Neuronal stem cell (in vitro differentiated cells): ENCODE results near the gene GLT1D1.

Source experiments
- DNase-seq: peaks from one replicate; pipeline ENCODE4 v3.0.0-alpha.2; 2013; ENCODE audit warnings: low spot score
- H2AFZ ChIP-seq: one replicate; pipeline ENCODE4 v1.6.1; 2013; ENCODE audit warnings: mild to moderate bottlenecking, low read length, inconsistent platforms
- H2AK5ac ChIP-seq: 2 replicates; pipeline ENCODE4 v1.6.1; 2013; ENCODE audit warnings: low read depth, mild to moderate bottlenecking, inconsistent platforms, low read length, moderate library complexity, mixed read lengths
- H2BK120ac ChIP-seq: 2 replicates; pipeline ENCODE4 v1.6.1; 2013; ENCODE audit warnings: low read depth, mild to moderate bottlenecking, inconsistent platforms, low read length, moderate library complexity, mixed read lengths
- H2BK12ac ChIP-seq: one replicate; pipeline ENCODE4 v1.6.1; 2013; ENCODE audit warnings: low read length, inconsistent platforms
- H2BK15ac ChIP-seq: 2 replicates; pipeline ENCODE4 v1.6.1; 2013; ENCODE audit warnings: mild to moderate bottlenecking, low read length, inconsistent platforms, mixed read lengths
- H2BK5ac ChIP-seq: one replicate; pipeline ENCODE4 v1.6.1; 2013; ENCODE audit warnings: inconsistent platforms, mild to moderate bottlenecking, low read length, moderate library complexity
- H3K14ac ChIP-seq: one replicate; pipeline ENCODE4 v1.6.1; 2013; ENCODE audit warnings: low read length, inconsistent platforms
- H3K18ac ChIP-seq: 2 replicates; pipeline ENCODE4 v1.6.1; 2013; ENCODE audit warnings: low read length, inconsistent platforms
- H3K23ac ChIP-seq: 2 replicates; pipeline ENCODE4 v1.6.1; 2013; ENCODE audit warnings: low read depth, mild to moderate bottlenecking, mixed read lengths, low read length, inconsistent platforms; ENCODE audit not compliant: poor library complexity
- H3K27ac ChIP-seq: replicated peaks from 3 replicates; pipeline ENCODE4 v1.5.1; 2013; ENCODE audit warnings: low read length, inconsistent platforms
- H3K27me3 ChIP-seq, 3 experiments: 2 replicates each; pipeline ENCODE4 v1.6.1; 2013; ENCODE audit warnings: low read length in 3 of 3, mild to moderate bottlenecking in 2 of 3, inconsistent platforms in 1 of 3, low read depth in 1 of 3, mixed read lengths in 1 of 3, moderate library complexity in 1 of 3; ENCODE audit not compliant: control insufficient read depth in 3 of 3, insufficient read depth in 3 of 3
- H3K36me3 ChIP-seq, 2 donors: replicated peaks in 1 of 2; 2 replicates each; pipeline ENCODE4 v1.6.1; 2013; ENCODE audit warnings: low read length in 2 of 2; ENCODE audit not compliant: control insufficient read depth in 2 of 2, insufficient read depth in 2 of 2
- H3K4ac ChIP-seq: 2 replicates; pipeline ENCODE4 v1.6.1; 2013; ENCODE audit warnings: inconsistent platforms, mild to moderate bottlenecking, low read length, moderate library complexity
- H3K4me1 ChIP-seq, 2 donors: 1 replicate in 1 of 2; 2 replicates in 1 of 2; pipeline ENCODE4 v1.6.1; 2013; ENCODE audit warnings: low read length in 2 of 2, low read depth in 1 of 2; ENCODE audit not compliant: control insufficient read depth in 2 of 2, insufficient read depth in 1 of 2
- H3K4me2 ChIP-seq: one replicate; pipeline ENCODE4 v1.6.1; 2013; ENCODE audit warnings: mild to moderate bottlenecking, low read length, inconsistent platforms; ENCODE audit not compliant: insufficient read depth, poor library complexity, severe bottlenecking
- H3K4me3 ChIP-seq, 2 donors: 2 replicates each; pipeline ENCODE4 v1.5.1; 2013; ENCODE audit warnings: low read length in 2 of 2, mild to moderate bottlenecking in 2 of 2, inconsistent platforms in 1 of 2, moderate library complexity in 1 of 2
- H3K79me1 ChIP-seq: one replicate; pipeline ENCODE4 v1.6.1; 2013; ENCODE audit warnings: low read depth, mild to moderate bottlenecking, inconsistent platforms, low read length, moderate library complexity
- H3K9ac ChIP-seq: one replicate; pipeline ENCODE4 v1.6.1; 2013; ENCODE audit warnings: mild to moderate bottlenecking, low read depth, low read length, inconsistent platforms; ENCODE audit not compliant: poor library complexity
- H3K9me3 ChIP-seq, 2 donors: replicated peaks in 1 of 2; 2 replicates each; pipeline versions ENCODE3 to v1.6.1; 2013; ENCODE audit warnings: low read length in 2 of 2, mild to moderate bottlenecking in 2 of 2, inconsistent platforms in 1 of 2, low read depth in 1 of 2, mixed read lengths in 1 of 2, moderate library complexity in 1 of 2; ENCODE audit not compliant: control insufficient read depth in 2 of 2, insufficient read depth in 1 of 2
- H4K8ac ChIP-seq: one replicate; pipeline ENCODE4 v1.6.1; 2013; ENCODE audit warnings: low read depth, mild to moderate bottlenecking, inconsistent platforms, low read length, moderate library complexity
- H4K91ac ChIP-seq: one replicate; pipeline ENCODE4 v1.6.1; 2013; ENCODE audit warnings: low read length, low read depth, mild to moderate bottlenecking, inconsistent platforms; ENCODE audit not compliant: poor library complexity
- WGBS, 2 donors: extraction: QIAGEN DNeasy Blood & Tissue Kit; methylation state at CpG; one replicate each; pipeline ENCODE4 v1.1.7; 2013; ENCODE audit warnings: missing lambda C conversion rate in 2 of 2, mixed read lengths in 1 of 2; ENCODE audit not compliant: insufficient read length in 2 of 2, insufficient replicate concordance in 1 of 2; ENCODE audit errors: extremely low coverage in 2 of 2; 5-methylcytosine and 5-hydroxymethylcytosine counted together

The GLT1D1 gene

DNA sequence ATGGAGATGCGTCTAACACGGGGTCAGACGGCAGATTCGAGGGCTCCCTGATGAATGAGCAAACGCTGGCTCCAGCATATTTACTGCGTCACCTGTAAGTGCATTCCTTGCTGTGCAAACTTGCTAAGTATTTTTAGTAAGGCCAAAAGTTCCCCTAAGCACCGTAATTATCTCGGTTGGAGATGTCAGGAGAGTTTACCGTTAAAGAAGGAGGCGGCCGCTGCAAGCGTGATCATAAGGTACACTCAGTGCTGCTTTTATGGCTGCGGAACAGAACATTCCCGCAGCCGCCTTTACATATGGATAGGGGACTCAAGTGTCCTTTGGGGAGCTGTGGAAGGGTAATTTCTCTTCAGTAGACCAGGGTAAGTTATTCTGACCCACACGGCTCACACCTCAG, 175.6 kb downstream of the GLT1D1 start:
- no peak overlapping the region for H3K18ac ChIP-seq
- no peaks in the 10 kb centered on the region for H3K9me3 ChIP-seq
- H2BK5ac ChIP-seq: no peak overlapping the region
- no peak overlapping the region for H3K4me3 ChIP-seq
- no peak overlapping the region for H2BK12ac ChIP-seq
- H3K14ac ChIP-seq: no peak overlapping the region
- H2BK15ac ChIP-seq: no peak overlapping the region
- H3K27ac ChIP-seq: no peak overlapping the region
- no peaks in the 10 kb centered on the region for H3K79me1 ChIP-seq
- H4K91ac ChIP-seq: no peak overlapping the region
- WGBS, 2 donors: no CpG with 5 or more reads among the region's 16 CpGs
- H2AK5ac ChIP-seq: no peak overlapping the region
- H3K4me1 ChIP-seq: peaks cover 0 to 7% of the 10 kb centered on the region in 2 donors
- no peak overlapping the region for H2AFZ ChIP-seq
- H2BK120ac ChIP-seq: no peak overlapping the region
- no peaks in the 10 kb centered on the region for H3K36me3 ChIP-seq
- no peak overlapping the region for H3K23ac ChIP-seq
- DNase-seq: no peak
- peaks cover 0 to 2% (median 0%) of the 10 kb centered on the region in 3 experiments for H3K27me3 ChIP-seq
- no peak overlapping the region for H4K8ac ChIP-seq
- no peak overlapping the region for H3K4ac ChIP-seq
- H3K9ac ChIP-seq: no peak overlapping the region
- H3K4me2 ChIP-seq: no peak overlapping the region
